Thyroid gland (tissue), 4 donors: ENCODE data around the gene TSPAN16. TPM values are rescaled to one million over a fixed set of nuclear protein-coding genes. Genes with fewer than 3 reads are reported as not detected.

ENCODE experiments used
- DNase-seq, 2 donors: peaks; one replicate each; pipeline ENCODE4 v3.0.0-alpha.2; 2019
- H3K27ac ChIP-seq, 3 donors: fragments of 200-600 bp; sonication (generic); 1 replicate in 2 of 3; 2 replicates in 1 of 3; pipeline ENCODE4 v1.5.1; 2016 to 2019; ENCODE audit warnings: mild to moderate bottlenecking in 1 of 3, moderate library complexity in 1 of 3
- H3K27me3 ChIP-seq: fragments of 200-600 bp; sonication (generic); one replicate; pipeline ENCODE4 v1.5.1; 2019
- H3K36me3 ChIP-seq, 2 donors: fragments of 200-600 bp; sonication (generic); one replicate each; pipeline ENCODE4 v1.5.1; 2016 to 2019
- H3K4me1 ChIP-seq, 2 donors: fragments of 200-600 bp; sonication (generic); one replicate each; pipeline ENCODE4 v1.5.1; 2017 to 2019
- H3K4me3 ChIP-seq, 3 donors: fragments of 200-600 bp; sonication (generic); replicated peaks in 1 of 3; 1 replicate in 2 of 3; 2 replicates in 1 of 3; pipeline ENCODE4 v1.5.1; 2016; ENCODE audit warnings: mild to moderate bottlenecking in 1 of 3
- H3K9me3 ChIP-seq: fragments of 200-600 bp; sonication (generic); one replicate; pipeline ENCODE4 v1.5.1; 2017
- CTCF ChIP-seq, 6 experiments: fragments of 200-600 bp in 3 of 6; fragments of 450-650 bp in 3 of 6; sonication (generic) in 3 of 6; IDR thresholded peaks; one replicate each; pipeline ENCODE4 v1.5.1; 2016 to 2019; ENCODE audit warnings: antibody characterized with exemption in 6 of 6, mild to moderate bottlenecking in 2 of 6, inconsistent platforms in 1 of 6, moderate library complexity in 1 of 6
- POLR2A ChIP-seq, 2 donors: fragments of 450-650 bp; IDR thresholded peaks; one replicate each; pipeline ENCODE4 v1.6.1; 2017; ENCODE audit warnings: antibody characterized with exemption in 2 of 2, mild to moderate bottlenecking in 2 of 2, moderate library complexity in 1 of 2
- WGBS, 2 donors: methylation state at CpG; one replicate each; pipeline ENCODE4 v1.1.5; 2017; 5-methylcytosine and 5-hydroxymethylcytosine counted together
- intact Hi-C: fragments of 100-400 bp; cut with DNase I; formaldehyde crosslinking; loops from one replicate; pipeline ENCODE4 v1.15.1; 2023
- total RNA-seq, 4 donors: library from RNA; depleted of rRNA; stranded (reverse); fragments of >200 nt; gene quantifications; one replicate each; pipeline ENCODE4 v1.2.3, GENCODE V29; 2016

The TSPAN16 gene
- total RNA-seq, 4 donors from 2014 or later = 0.54 TPM; not detected in 3

- WGBS, 2 donors = 34 to 40% methylated on average over 7 of the region's 7 CpGs
- intact Hi-C loops = no loop called here
- TF ChIP-seq CTCF (IDR thresholded peaks at IDR 0.05) (no peak), POLR2A (IDR thresholded peaks at IDR 0.05) (no peak)
- peaks cover 0 to 9% of the 10 kb centered on the region in 2 donors for H3K36me3 ChIP-seq
- H3K9me3 ChIP-seq = no peaks in the 10 kb centered on the region
- H3K27ac ChIP-seq = peak overlapping the region; percentile 62 to 86 (median 80)
- H3K4me1 ChIP-seq = peaks cover 35 to 42% of the 10 kb centered on the region in 2 donors
- H3K27me3 ChIP-seq = no peaks in the 10 kb centered on the region
- DNase-seq = peak; percentile 3 to 9
- H3K4me3 ChIP-seq = no peak overlapping the region
Observed at GRCh38 chr19:11322269-11323024, 26.5 kb downstream of the TSPAN16 start.

GRCh38 chr19:11323601-11324078 lies 27.7 kb downstream of the TSPAN16 start:
- WGBS, 2 donors = 65 to 76% methylated on average over 5 of the region's 5 CpGs
- Histone ChIP-seq H3K27ac (peak overlapping the region; percentile 62 to 86 (median 80)), H3K27me3 (no peaks in the 10 kb centered on the region), H3K4me1 (peaks cover 35 to 42% of the 10 kb centered on the region in 2 donors), H3K36me3 (peaks cover 0 to 14% of the 10 kb centered on the region in 2 donors), H3K4me3 (no peak overlapping the region), H3K9me3 (no peaks in the 10 kb centered on the region)
- TF ChIP-seq POLR2A (IDR thresholded peaks at IDR 0.05) (no peak), CTCF (IDR thresholded peaks at IDR 0.05) (no peak)
- intact Hi-C loops = no loop called here
- no peak for DNase-seq

GRCh38 chr19:11324079-11324661 lies 28.2 kb downstream of the TSPAN16 start:
- TF ChIP-seq POLR2A (IDR thresholded peaks at IDR 0.05) = no peak
- no peak for TF ChIP-seq CTCF (IDR thresholded peaks at IDR 0.05)
- Histone ChIP-seq H3K27ac (peak overlapping the region; percentile 62 to 86 (median 80)), H3K9me3 (no peaks in the 10 kb centered on the region), H3K4me3 (no peak overlapping the region), H3K27me3 (no peaks in the 10 kb centered on the region), H3K36me3 (peaks cover 0 to 14% of the 10 kb centered on the region in 2 donors), H3K4me1 (peaks cover 35 to 42% of the 10 kb centered on the region in 2 donors)
- intact Hi-C loops = no loop called here
- DNase-seq = peak; percentile 92
- 4 to 6% methylated on average over 10 of the region's 10 CpGs for WGBS, 2 donors

GRCh38 chr19:11324748-11325389 lies 28.9 kb downstream of the TSPAN16 start:
- TF ChIP-seq POLR2A (IDR thresholded peaks at IDR 0.05) (no peak), CTCF (IDR thresholded peaks at IDR 0.05) (no peak)
- H3K9me3 ChIP-seq = no peaks in the 10 kb centered on the region
- WGBS, 2 donors = 77 to 83% methylated on average over 9 to 11 of the region's 17 CpGs
- intact Hi-C loops = no loop called here
- H3K4me3 ChIP-seq = no peak overlapping the region
- H3K36me3 ChIP-seq = peaks cover 0 to 18% of the 10 kb centered on the region in 2 donors
- peak in 1 of 2 donors; percentile 12 for DNase-seq
- peak overlapping the region; percentile 3 to 86 (median 80) for H3K27ac ChIP-seq
- H3K27me3 ChIP-seq = no peaks in the 10 kb centered on the region
- peaks cover 35 to 42% of the 10 kb centered on the region in 2 donors for H3K4me1 ChIP-seq
